GM18517 (cell line): ENCODE measurements around the gene EDN1.
"Not testable (repeated sequence)": the region's sequence is repeated elsewhere in the genome, so short reads cannot be mapped to it uniquely, and the experiment has no call there.

ENCODE experiments used
- ATAC-seq: cut with Tn5 transposase; IDR thresholded peaks from one replicate; pipeline ENCODE4 v1.9.1; 2021; ENCODE audit warnings: mild to moderate bottlenecking, moderate library complexity; ENCODE audit not compliant: unreplicated experiment

EDN1 gene

GRCh38 chr6:12324099-12324498 is 33.9 kb downstream of the EDN1 start:
- no peak for ATAC-seq

- no peak for ATAC-seq
Measured at GRCh38 chr6:12324748-12325147, 34.6 kb downstream of the EDN1 start.

GRCh38 chr6:12325872-12326271 is 35.7 kb downstream of the EDN1 start:
- ATAC-seq: no peak

GRCh38 chr6:12327391-12327790 is 37.2 kb downstream of the EDN1 start:
- ATAC-seq: no peak

GRCh38 chr6:12327988-12328387 is 37.8 kb downstream of the EDN1 start:
- no peak for ATAC-seq

- ATAC-seq: no peak
Measured at GRCh38 chr6:12328701-12329100, 38.5 kb downstream of the EDN1 start.

GRCh38 chr6:12331474-12331873 is 41.3 kb downstream of the EDN1 start:
- no peak for ATAC-seq

- no peak for ATAC-seq
Measured at GRCh38 chr6:12331951-12332749, 42.0 kb downstream of the EDN1 start.

- not testable (repeated sequence) for ATAC-seq
Measured at GRCh38 chr6:12332750-12333079, 42.6 kb downstream of the EDN1 start.

- ATAC-seq: no peak
Measured at GRCh38 chr6:12333128-12333527, 43.0 kb downstream of the EDN1 start.

GRCh38 chr6:12334526-12335130 is 44.5 kb downstream of the EDN1 start:
- ATAC-seq: no peak

GRCh38 chr6:12335131-12335527 is 45.0 kb downstream of the EDN1 start:
- peak; percentile 54 for ATAC-seq

GRCh38 chr6:12335717-12336116 is 45.6 kb downstream of the EDN1 start:
- peak; percentile 46 for ATAC-seq

GRCh38 chr6:12336121-12336971 is 46.2 kb downstream of the EDN1 start:
- no peak for ATAC-seq

GRCh38 chr6:12339022-12339421 is 48.9 kb downstream of the EDN1 start:
- ATAC-seq: no peak

GRCh38 chr6:12339808-12340487 is 49.8 kb downstream of the EDN1 start:
- no peak for ATAC-seq

- ATAC-seq: no peak
Measured at GRCh38 chr6:12340488-12340818, 50.3 kb downstream of the EDN1 start.

GRCh38 chr6:12342664-12343063 is 52.5 kb downstream of the EDN1 start:
- no peak for ATAC-seq

- no peak for ATAC-seq
Measured at GRCh38 chr6:12343122-12343439, 52.9 kb downstream of the EDN1 start.

- no peak for ATAC-seq
Measured at GRCh38 chr6:12343440-12344162, 53.4 kb downstream of the EDN1 start.

GRCh38 chr6:12344296-12344695 is 54.1 kb downstream of the EDN1 start:
- no peak for ATAC-seq
